ENCODE measurements around the gene PANK4. TPM values are rescaled to one million over a fixed set of nuclear protein-coding genes. Genes with fewer than 3 reads are reported as not detected.

The PANK4 gene
- total RNA-seq, 1 experiment from 2014 or later: 22.1 TPM

DNA sequence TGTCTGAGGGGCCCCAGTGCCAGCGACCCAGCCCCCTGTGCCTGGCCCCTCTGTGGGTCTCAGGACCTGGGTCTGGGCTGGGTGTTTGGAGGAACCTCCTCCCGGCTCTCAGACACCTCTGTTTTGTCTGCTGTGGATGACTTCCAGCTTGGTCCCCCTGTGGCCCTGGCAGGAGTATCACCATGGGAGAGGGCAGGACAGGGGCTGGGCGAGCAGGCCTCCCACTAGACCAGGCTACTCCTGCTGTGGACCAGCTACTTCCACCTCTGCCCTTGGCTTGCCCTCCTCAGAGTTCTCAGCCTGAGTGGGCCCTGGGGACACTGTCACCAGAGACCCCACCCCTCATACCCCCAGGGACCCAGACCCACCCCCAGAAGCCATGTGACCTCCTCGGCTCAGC, 28.5 kb downstream of the PANK4 start:
- Mint-ChIP-seq H3K9me3 (ENCODE audit: unreplicated experiment) (no peaks in the 10 kb centered on the region), H3K4me3 (ENCODE audit: unreplicated experiment) (no peak overlapping the region), H3K27ac (ENCODE audit: low read depth, unreplicated experiment) (no peak overlapping the region), H3K36me3 (ENCODE audit: insufficient read depth, unreplicated experiment) (peaks cover 18% of the 10 kb centered on the region), H3K4me1 (ENCODE audit: insufficient read depth, unreplicated experiment) (peaks cover 21% of the 10 kb centered on the region), H3K27me3 (ENCODE audit: insufficient read depth, unreplicated experiment) (no peaks in the 10 kb centered on the region)
- TF ChIP-seq, protein P1, sequence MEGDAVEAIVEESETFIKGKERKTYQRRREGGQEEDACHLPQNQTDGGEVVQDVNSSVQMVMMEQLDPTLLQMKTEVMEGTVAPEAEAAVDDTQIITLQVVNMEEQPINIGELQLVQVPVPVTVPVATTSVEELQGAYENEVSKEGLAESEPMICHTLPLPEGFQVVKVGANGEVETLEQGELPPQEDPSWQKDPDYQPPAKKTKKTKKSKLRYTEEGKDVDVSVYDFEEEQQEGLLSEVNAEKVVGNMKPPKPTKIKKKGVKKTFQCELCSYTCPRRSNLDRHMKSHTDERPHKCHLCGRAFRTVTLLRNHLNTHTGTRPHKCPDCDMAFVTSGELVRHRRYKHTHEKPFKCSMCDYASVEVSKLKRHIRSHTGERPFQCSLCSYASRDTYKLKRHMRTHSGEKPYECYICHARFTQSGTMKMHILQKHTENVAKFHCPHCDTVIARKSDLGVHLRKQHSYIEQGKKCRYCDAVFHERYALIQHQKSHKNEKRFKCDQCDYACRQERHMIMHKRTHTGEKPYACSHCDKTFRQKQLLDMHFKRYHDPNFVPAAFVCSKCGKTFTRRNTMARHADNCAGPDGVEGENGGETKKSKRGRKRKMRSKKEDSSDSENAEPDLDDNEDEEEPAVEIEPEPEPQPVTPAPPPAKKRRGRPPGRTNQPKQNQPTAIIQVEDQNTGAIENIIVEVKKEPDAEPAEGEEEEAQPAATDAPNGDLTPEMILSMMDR (IDR thresholded peaks at IDR 0.05; ENCODE audit: unreplicated experiment): no peak
- ChIA-PET POLR2A (no interaction called here), CTCF (no interaction called here)
- intact Hi-C loops (cut with micrococcal nuclease): no loop called here
- BruUV-seq (replicated peaks): no TSS peak
- DNase-seq (ENCODE audit: unreplicated experiment): no peak

DNA sequence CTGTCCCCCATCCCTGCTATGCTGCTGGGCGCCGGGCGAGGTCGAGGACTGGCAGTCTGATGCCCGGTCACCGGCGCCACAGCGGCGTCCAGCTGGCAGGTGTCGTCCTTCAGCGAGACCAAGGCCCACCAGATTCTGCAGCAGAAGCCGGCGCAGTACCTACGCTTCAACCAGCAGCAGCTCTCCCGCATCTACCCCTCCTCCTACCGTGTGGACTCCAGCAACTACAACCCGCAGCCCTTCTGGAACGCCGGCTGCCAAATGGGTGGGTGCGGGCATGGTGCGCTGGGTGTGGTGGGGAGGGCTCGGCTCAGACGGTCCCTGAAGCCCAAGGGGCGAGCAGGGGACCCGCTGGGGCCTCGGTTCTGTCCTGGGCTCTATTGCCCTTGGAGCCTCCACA, 29.6 kb downstream of the PANK4 start:
- TF ChIP-seq, protein P1 (IDR thresholded peaks at IDR 0.05; ENCODE audit: unreplicated experiment): no peak
- POLR2A ChIA-PET: no interaction called here
- no TSS peak for BruUV-seq (replicated peaks)
- H3K9me3 Mint-ChIP-seq (ENCODE audit: unreplicated experiment): no peaks in the 10 kb centered on the region
- H3K27ac Mint-ChIP-seq (ENCODE audit: low read depth, unreplicated experiment): no peak overlapping the region
- H3K4me1 Mint-ChIP-seq (ENCODE audit: insufficient read depth, unreplicated experiment): peaks cover 21% of the 10 kb centered on the region
- no peak overlapping the region for H3K4me3 Mint-ChIP-seq (ENCODE audit: unreplicated experiment)
- peaks cover 18% of the 10 kb centered on the region for H3K36me3 Mint-ChIP-seq (ENCODE audit: insufficient read depth, unreplicated experiment)
- intact Hi-C loops (cut with micrococcal nuclease): no loop called here
- CTCF ChIA-PET: no interaction called here
- H3K27me3 Mint-ChIP-seq (ENCODE audit: insufficient read depth, unreplicated experiment): no peaks in the 10 kb centered on the region
- no peak for DNase-seq (ENCODE audit: unreplicated experiment)

DNA sequence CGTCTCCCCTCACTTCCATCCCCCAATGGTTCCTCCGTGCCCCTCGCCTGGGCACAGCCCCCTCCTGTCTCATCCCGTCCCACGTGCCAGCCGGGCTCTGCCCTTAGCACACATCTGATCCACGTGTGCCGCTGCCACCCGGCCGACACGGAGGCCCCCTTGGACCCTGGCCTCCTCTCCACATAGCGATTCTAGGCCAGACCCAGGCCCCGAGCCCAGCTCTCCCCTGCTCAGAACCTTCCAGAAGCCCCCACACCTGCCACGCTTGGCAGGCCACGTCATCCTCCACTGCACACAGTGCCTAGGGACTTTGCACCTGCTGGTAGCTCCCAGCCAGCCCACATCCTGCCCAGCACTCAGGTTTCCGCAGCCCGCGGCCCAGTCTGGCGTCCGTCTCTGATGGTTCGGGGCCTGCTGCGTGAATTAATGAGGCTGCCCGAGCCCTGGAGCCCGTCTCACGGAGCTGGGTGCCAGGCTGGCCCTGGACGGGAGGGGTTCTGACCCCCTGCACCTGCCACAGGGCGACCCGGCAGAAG, 30.2 kb downstream of the PANK4 start:
- CTCF ChIA-PET: no interaction called here
- intact Hi-C loops (cut with micrococcal nuclease): no loop called here

GRCh38 chr1:2495546-2495945, 30.9 kb downstream of the PANK4 start:
- CTCF ChIA-PET: interaction anchor here (0.8 kb wide), 1 partner anchor 1150 kb away, joined by 5 read pairs; no protein-coding TSS in a partner anchor
- BruUV-seq (replicated peaks): no TSS peak

More for the DNA sequence above, 30.2 kb downstream of the PANK4 start:
- Mint-ChIP-seq H3K4me1 (ENCODE audit: insufficient read depth, unreplicated experiment) (peaks cover 21% of the 10 kb centered on the region), H3K9me3 (ENCODE audit: unreplicated experiment) (no peaks in the 10 kb centered on the region), H3K27me3 (ENCODE audit: insufficient read depth, unreplicated experiment) (no peaks in the 10 kb centered on the region), H3K36me3 (ENCODE audit: insufficient read depth, unreplicated experiment) (peaks cover 22% of the 10 kb centered on the region), H3K27ac (ENCODE audit: low read depth, unreplicated experiment) (no peak overlapping the region), H3K4me3 (ENCODE audit: unreplicated experiment) (no peak overlapping the region)
- BruUV-seq (replicated peaks): no TSS peak
- TF ChIP-seq, protein P1 (IDR thresholded peaks at IDR 0.05; ENCODE audit: unreplicated experiment): no peak
- POLR2A ChIA-PET: no interaction called here
- DNase-seq (ENCODE audit: unreplicated experiment): no peak

More at GRCh38 chr1:2495546-2495945, 30.9 kb downstream of the PANK4 start:
- intact Hi-C loops (cut with micrococcal nuclease): no loop called here
- H3K4me1 Mint-ChIP-seq (ENCODE audit: insufficient read depth, unreplicated experiment): peaks cover 21% of the 10 kb centered on the region
- no peak overlapping the region for H3K27ac Mint-ChIP-seq (ENCODE audit: low read depth, unreplicated experiment)
- H3K4me3 Mint-ChIP-seq (ENCODE audit: unreplicated experiment): no peak overlapping the region
- TF ChIP-seq, protein P1 (IDR thresholded peaks at IDR 0.05; ENCODE audit: unreplicated experiment): no peak
- DNase-seq (ENCODE audit: unreplicated experiment): no peak
- peaks cover 25% of the 10 kb centered on the region for H3K36me3 Mint-ChIP-seq (ENCODE audit: insufficient read depth, unreplicated experiment)
- no peaks in the 10 kb centered on the region for H3K27me3 Mint-ChIP-seq (ENCODE audit: insufficient read depth, unreplicated experiment)
- no peaks in the 10 kb centered on the region for H3K9me3 Mint-ChIP-seq (ENCODE audit: unreplicated experiment)
- POLR2A ChIA-PET: interaction anchor here (1.3 kb wide), 1 partner anchor 26 kb away, joined by 3 read pairs; no protein-coding TSS in a partner anchor
